ENCODE results near the gene GPBP1. TPM values are rescaled to one million over a fixed set of nuclear protein-coding genes. Genes with fewer than 3 reads are reported as not detected.

The GPBP1 gene
- total and polyA plus RNA-seq, 2 donors (not counting 3 experiments of a cell fraction or from before 2014, with no cell fraction given): 11.7 to 57.4 TPM

- Histone ChIP-seq H2AFZ (ENCODE audit: low read depth, low read length) (no peak overlapping the region), H3K9me1 (replicated peaks; ENCODE audit: control insufficient read depth, extremely low read depth, insufficient read depth, low read length) (no peaks in the 10 kb centered on the region), H3K4me2 (ENCODE audit: insufficient read depth, low read length) (no peak overlapping the region), H3K79me2 (ENCODE audit: control insufficient read depth, insufficient read depth, low read length) (no peaks in the 10 kb centered on the region), H3K27me3 (ENCODE audit: control insufficient read depth in 2 of 2, insufficient read depth in 2 of 2, low read length in 2 of 2) (no peaks in the 10 kb centered on the region), H3K9ac (replicated peaks; ENCODE audit: extremely low read depth, insufficient read depth, low read length) (no peak overlapping the region), H3K36me3 (ENCODE audit: control insufficient read depth in 2 of 2, extremely low read depth in 1 of 2, insufficient read depth in 2 of 2, low read length in 2 of 2) (no peaks in the 10 kb centered on the region), H3K4me1 (ENCODE audit: control insufficient read depth, extremely low read depth, insufficient read depth, low read length) (peaks cover 3% of the 10 kb centered on the region), H3K9me3 (replicated peaks; ENCODE audit: control insufficient read depth, insufficient read depth, low read length) (no peaks in the 10 kb centered on the region), H3K4me3 (replicated peaks in 1 of 3; ENCODE audit: insufficient read depth in 1 of 3, low read depth in 1 of 3, low read length in 3 of 3) (no peak overlapping the region), H4K20me1 (replicated peaks; ENCODE audit: control insufficient read depth, extremely low read depth, insufficient read depth, low read length) (no peaks in the 10 kb centered on the region), H3K27ac (ENCODE audit: insufficient read depth, low read depth, low read length) (no peak overlapping the region)
- intact Hi-C loops (cut with micrococcal nuclease) (no loop called here), dilution Hi-C loops (cut with MboI; ENCODE audit: extremely low pct_ligation_motif_present, low sequenced_read_pairs) (no loop called here)
- ChIA-PET POLR2A (no interaction called here), CTCF (interaction anchor here (1.0 kb wide), 1 partner anchor 345 kb away, joined by 3 read pairs; no protein-coding TSS in a partner anchor)
- FAIRE-seq (no peak), DNase-seq (ENCODE audit: low read depth, low spot score) (no peak)
- TF ChIP-seq, protein P1, sequence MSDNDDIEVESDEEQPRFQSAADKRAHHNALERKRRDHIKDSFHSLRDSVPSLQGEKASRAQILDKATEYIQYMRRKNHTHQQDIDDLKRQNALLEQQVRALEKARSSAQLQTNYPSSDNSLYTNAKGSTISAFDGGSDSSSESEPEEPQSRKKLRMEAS (IDR thresholded peaks at IDR 0.05; ENCODE audit: insufficient read depth, insufficient read length): no peak
- BruUV-seq (replicated peaks): no TSS peak
These were observed 131.1 kb downstream of the GPBP1 start for GRCh38 chr5:57304931-57305330.

- POLR2A ChIA-PET: no interaction called here
- Histone ChIP-seq H3K9me1 (replicated peaks; ENCODE audit: control insufficient read depth, extremely low read depth, insufficient read depth, low read length) (no peaks in the 10 kb centered on the region), H4K20me1 (replicated peaks; ENCODE audit: control insufficient read depth, extremely low read depth, insufficient read depth, low read length) (no peaks in the 10 kb centered on the region), H3K4me2 (ENCODE audit: insufficient read depth, low read length) (no peak overlapping the region), H3K4me3 (replicated peaks in 1 of 3; ENCODE audit: insufficient read depth in 1 of 3, low read depth in 1 of 3, low read length in 3 of 3) (no peak overlapping the region), H3K9me3 (replicated peaks; ENCODE audit: control insufficient read depth, insufficient read depth, low read length) (no peaks in the 10 kb centered on the region), H3K36me3 (ENCODE audit: control insufficient read depth in 2 of 2, extremely low read depth in 1 of 2, insufficient read depth in 2 of 2, low read length in 2 of 2) (no peaks in the 10 kb centered on the region), H3K27me3 (ENCODE audit: control insufficient read depth in 2 of 2, insufficient read depth in 2 of 2, low read length in 2 of 2) (no peaks in the 10 kb centered on the region), H2AFZ (ENCODE audit: low read depth, low read length) (no peak overlapping the region), H3K9ac (replicated peaks; ENCODE audit: extremely low read depth, insufficient read depth, low read length) (no peak overlapping the region), H3K27ac (ENCODE audit: insufficient read depth, low read depth, low read length) (no peak overlapping the region), H3K4me1 (ENCODE audit: control insufficient read depth, extremely low read depth, insufficient read depth, low read length) (peaks cover 3% of the 10 kb centered on the region), H3K79me2 (ENCODE audit: control insufficient read depth, insufficient read depth, low read length) (no peaks in the 10 kb centered on the region)
- CTCF ChIA-PET: interaction anchor here (1.2 kb wide), 1 partner anchor 193 kb away, joined by 4 read pairs; no protein-coding TSS in a partner anchor
- DNase-seq (ENCODE audit: low read depth, low spot score): no peak
- no TSS peak for BruUV-seq (replicated peaks)
- FAIRE-seq: no peak
- TF ChIP-seq POLR2AphosphoS5 (IDR thresholded peaks at IDR 0.05; ENCODE audit: insufficient read depth, low read depth, low read length) (no peak), JUN (IDR thresholded peaks at IDR 0.05; ENCODE audit: borderline replicate concordance, insufficient read depth, insufficient read length, low read depth) (no peak), POLR2A (IDR thresholded peaks at IDR 0.05; ENCODE audit: low read depth, low read length) (no peak), MYC (IDR thresholded peaks at IDR 0.05; ENCODE audit: low read depth, low read length) (no peak), EZH2 (IDR thresholded peaks at IDR 0.05; ENCODE audit: borderline replicate concordance, low read depth, low read length, severe bottlenecking) (no peak), FOS (IDR thresholded peaks at IDR 0.05; ENCODE audit: borderline replicate concordance, insufficient read depth, low read length) (no peak), GATA2 (IDR thresholded peaks at IDR 0.05; ENCODE audit: insufficient read depth, insufficient read length, low read depth, low read length) (no peak)
- TF ChIP-seq, protein P1 (IDR thresholded peaks at IDR 0.05; ENCODE audit: insufficient read depth, insufficient read length): no peak
- TF ChIP-seq, protein P2, sequence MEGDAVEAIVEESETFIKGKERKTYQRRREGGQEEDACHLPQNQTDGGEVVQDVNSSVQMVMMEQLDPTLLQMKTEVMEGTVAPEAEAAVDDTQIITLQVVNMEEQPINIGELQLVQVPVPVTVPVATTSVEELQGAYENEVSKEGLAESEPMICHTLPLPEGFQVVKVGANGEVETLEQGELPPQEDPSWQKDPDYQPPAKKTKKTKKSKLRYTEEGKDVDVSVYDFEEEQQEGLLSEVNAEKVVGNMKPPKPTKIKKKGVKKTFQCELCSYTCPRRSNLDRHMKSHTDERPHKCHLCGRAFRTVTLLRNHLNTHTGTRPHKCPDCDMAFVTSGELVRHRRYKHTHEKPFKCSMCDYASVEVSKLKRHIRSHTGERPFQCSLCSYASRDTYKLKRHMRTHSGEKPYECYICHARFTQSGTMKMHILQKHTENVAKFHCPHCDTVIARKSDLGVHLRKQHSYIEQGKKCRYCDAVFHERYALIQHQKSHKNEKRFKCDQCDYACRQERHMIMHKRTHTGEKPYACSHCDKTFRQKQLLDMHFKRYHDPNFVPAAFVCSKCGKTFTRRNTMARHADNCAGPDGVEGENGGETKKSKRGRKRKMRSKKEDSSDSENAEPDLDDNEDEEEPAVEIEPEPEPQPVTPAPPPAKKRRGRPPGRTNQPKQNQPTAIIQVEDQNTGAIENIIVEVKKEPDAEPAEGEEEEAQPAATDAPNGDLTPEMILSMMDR (IDR thresholded peaks at IDR 0.05; ENCODE audit: extremely low read depth in 1 of 2, insufficient read depth in 1 of 2, low read depth in 1 of 2, low read length in 2 of 2): no peak
- dilution Hi-C loops (cut with MboI; ENCODE audit: extremely low pct_ligation_motif_present, low sequenced_read_pairs) (no loop called here), intact Hi-C loops (cut with micrococcal nuclease) (no loop called here)
These were observed 132.5 kb downstream of the GPBP1 start for GRCh38 chr5:57306359-57306758.
